Testis (tissue), 3 donors: Measurements from ENCODE around the gene ASCC1. TPM values are rescaled to one million over a fixed set of nuclear protein-coding genes. Genes with fewer than 3 reads are reported as not detected.
"Not testable (repeated sequence)": the region's sequence is repeated elsewhere in the genome, so short reads cannot be mapped to it uniquely, and the experiment has no call there.

Experiments
- DNase-seq: peaks from one replicate; pipeline ENCODE4 v3.0.0-alpha.2; 2019
- H3K27ac ChIP-seq, 2 donors: fragments of 200-600 bp; sonication (generic); one replicate each; pipeline ENCODE4 v1.5.1; 2019
- H3K27me3 ChIP-seq: fragments of 200-600 bp; sonication (generic); one replicate; pipeline ENCODE4 v1.5.1; 2019
- H3K36me3 ChIP-seq: fragments of 200-600 bp; sonication (generic); one replicate; pipeline ENCODE4 v1.5.1; 2017; ENCODE audit warnings: low read depth; ENCODE audit errors: missing control alignments
- H3K4me1 ChIP-seq: fragments of 200-600 bp; sonication (generic); one replicate; pipeline ENCODE4 v1.5.1; 2019
- H3K4me3 ChIP-seq, 2 donors: fragments of 200-600 bp; sonication (generic); one replicate each; pipeline ENCODE4 v1.5.1; 2017 to 2019
- H3K9me3 ChIP-seq: fragments of 200-600 bp; sonication (generic); one replicate; pipeline ENCODE4 v1.5.1; 2017
- CTCF ChIP-seq, 3 experiments: fragments of 450-650 bp in 2 of 3; fragments of 200-600 bp in 1 of 3; sonication (generic) in 1 of 3; IDR thresholded peaks; one replicate each; pipeline ENCODE4 v1.5.1; 2016 to 2019; ENCODE audit warnings: antibody characterized with exemption in 3 of 3, mild to moderate bottlenecking in 2 of 3, moderate library complexity in 1 of 3
- POLR2A ChIP-seq: fragments of 450-650 bp; IDR thresholded peaks from one replicate; pipeline ENCODE4 v1.6.1; 2017; ENCODE audit warnings: antibody characterized with exemption, mild to moderate bottlenecking, moderate library complexity
- WGBS, 2 donors: methylation state at CpG; one replicate each; pipeline ENCODE4 v1.1.5; 2018; 5-methylcytosine and 5-hydroxymethylcytosine counted together
- intact Hi-C: fragments of 100-400 bp; cut with DNase I; formaldehyde crosslinking; loops from one replicate; pipeline ENCODE4 v1.15.1; 2023; ENCODE audit warnings: low total_unique reads
- polyA plus RNA-seq: library from polyadenylated mRNA; stranded (reverse); fragments of 350-450 nt; fragmentation: Illumina TruSeq; extraction: RNeasy Lipid Tissue Mini Kit (QIAGEN cat#74804); gene quantifications from one replicate; pipeline ENCODE4 v1.2.3, GENCODE V29; 2014; ENCODE audit warnings: low read depth, low replicate concordance; ENCODE audit not compliant: insufficient read depth
- total RNA-seq, 2 donors: library from RNA; depleted of rRNA; stranded (reverse); fragments of >200 nt; gene quantifications; one replicate each; pipeline ENCODE4 v1.2.3, GENCODE V29; 2016

Gene ASCC1
- total and polyA plus RNA-seq, 3 donors from 2014 or later, result 47.4 to 58.3 (median 48.8) TPM

DNA sequence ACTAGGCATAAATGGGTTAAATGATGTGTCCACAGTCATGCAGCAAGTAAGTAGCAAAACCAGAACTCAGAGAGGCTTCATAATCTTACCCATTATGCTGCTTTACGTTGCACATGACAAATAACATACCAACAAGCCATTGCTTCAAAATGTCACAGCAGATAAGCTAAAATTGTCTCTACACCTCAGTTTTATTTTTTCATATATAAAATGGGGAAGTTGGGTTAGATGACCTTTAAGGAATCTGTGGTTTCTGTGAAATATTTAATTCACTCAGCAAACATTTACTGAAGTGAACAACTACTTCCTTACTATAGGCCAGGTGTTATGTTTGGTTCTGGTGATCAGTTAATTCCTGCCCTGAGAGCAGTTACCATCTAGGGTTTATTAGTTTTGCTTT, 2.2 kb upstream of the ASCC1 start:
- TF ChIP-seq CTCF (IDR thresholded peaks at IDR 0.05) (no peak), POLR2A (no peak)
- H3K27me3 ChIP-seq, result no peaks in the 10 kb centered on the region
- H3K9me3 ChIP-seq, result no peaks in the 10 kb centered on the region
- WGBS, 2 donors, result 13 to 46% methylated on average over 1 of the region's 1 CpG
- H3K4me1 ChIP-seq, result peaks cover 47% of the 10 kb centered on the region
- intact Hi-C loops, result loop anchor here (10.0 kb wide), 1 partner anchor 164 kb away; no protein-coding TSS in a partner anchor
- DNase-seq, result no peak
- H3K36me3 ChIP-seq, result no peaks in the 10 kb centered on the region
- H3K27ac ChIP-seq, result peak overlapping the region; percentile 22 to 80
- no peak overlapping the region for H3K4me3 ChIP-seq

DNA sequence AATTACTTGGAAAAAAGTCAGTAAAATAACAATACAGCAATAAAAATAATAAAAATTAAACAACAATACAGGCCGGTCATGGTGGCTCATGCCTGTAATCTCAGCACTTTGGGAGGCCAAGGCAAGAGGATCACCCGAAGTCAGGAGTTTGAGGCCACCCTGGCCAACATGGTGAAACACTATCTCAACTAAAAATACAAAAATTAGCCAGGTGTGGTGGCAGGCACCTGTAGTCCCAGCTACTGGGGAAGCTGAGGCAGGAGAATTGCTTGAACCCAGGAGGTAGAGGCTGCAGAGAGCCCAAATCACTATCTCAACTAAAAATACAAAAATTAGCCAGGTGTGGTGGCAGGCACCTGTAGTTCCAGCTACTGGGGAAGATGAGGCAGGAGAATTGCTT, 4.2 kb downstream of the ASCC1 start:
- 93 to 94% methylated on average over 2 of the region's 2 CpGs for WGBS, 2 donors
- H3K4me1 ChIP-seq, result peaks cover 14% of the 10 kb centered on the region
- H3K27ac ChIP-seq, H3K9me3 ChIP-seq, H3K36me3 ChIP-seq, DNase-seq, H3K4me3 ChIP-seq, H3K27me3 ChIP-seq: not testable (repeated sequence)
- intact Hi-C loops, result loop anchor here (10.0 kb wide), 1 partner anchor 157 kb away; no protein-coding TSS in a partner anchor

DNA sequence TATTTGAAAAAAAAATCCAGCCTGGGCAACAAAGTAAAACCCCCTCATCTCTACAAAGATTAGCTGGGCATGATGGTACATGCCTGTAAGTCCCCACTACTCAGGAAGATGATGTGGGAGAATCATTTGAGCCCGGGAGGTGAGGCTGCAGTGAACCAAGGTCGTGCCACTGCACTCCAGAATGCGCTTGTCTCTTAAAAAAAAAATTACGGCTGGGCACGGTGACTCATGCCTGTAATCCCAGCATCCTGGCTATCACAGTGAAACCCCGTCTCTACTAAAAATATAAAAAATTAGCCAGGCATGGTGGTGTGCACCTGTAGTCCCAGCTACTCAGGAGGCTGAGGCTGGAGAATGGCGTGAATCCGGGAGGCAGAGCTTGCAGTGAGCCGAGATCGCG, 4.7 kb downstream of the ASCC1 start:
- WGBS, 2 donors, result 80 to 85% methylated on average over 11 of the region's 11 CpGs
- H3K9me3 ChIP-seq, H3K36me3 ChIP-seq, H3K27ac ChIP-seq, DNase-seq, H3K27me3 ChIP-seq, H3K4me3 ChIP-seq: not testable (repeated sequence)
- H3K4me1 ChIP-seq, result peaks cover 14% of the 10 kb centered on the region
- intact Hi-C loops, result loop anchor here (10.0 kb wide), 1 partner anchor 157 kb away; no protein-coding TSS in a partner anchor

DNA sequence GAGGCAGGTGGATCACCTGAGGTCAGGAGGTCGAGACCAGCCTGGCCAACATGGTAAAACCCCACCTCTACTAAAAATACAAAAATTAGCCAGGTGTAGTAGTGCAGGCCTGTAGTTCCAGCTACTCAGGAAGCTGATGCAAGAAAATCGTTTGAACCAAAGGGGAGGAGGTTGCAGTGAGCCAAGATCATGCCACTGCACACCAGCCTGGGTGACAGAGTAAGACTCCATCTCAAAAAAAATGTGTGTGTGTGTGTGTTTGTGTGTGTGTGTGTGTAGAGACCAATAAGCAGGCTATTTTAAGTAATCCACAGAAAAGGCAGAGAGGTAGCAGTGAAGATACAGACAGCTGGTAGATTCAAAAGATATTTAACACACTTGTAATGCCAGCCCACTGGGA, 7.5 kb downstream of the ASCC1 start:
- H3K4me3 ChIP-seq, H3K27me3 ChIP-seq, H3K36me3 ChIP-seq, intact Hi-C loops, H3K27ac ChIP-seq, H3K9me3 ChIP-seq, DNase-seq: not testable (repeated sequence)
- peaks cover 11% of the 10 kb centered on the region for H3K4me1 ChIP-seq
- WGBS, 2 donors, result 71 to 83% methylated on average over 2 of the region's 2 CpGs

- intact Hi-C loops, result no loop called here
- Histone ChIP-seq H3K4me1 (peaks cover 9% of the 10 kb centered on the region), H3K9me3 (no peaks in the 10 kb centered on the region), H3K27me3 (no peaks in the 10 kb centered on the region), H3K27ac (no peak overlapping the region), H3K4me3 (no peak overlapping the region), H3K36me3 (no peaks in the 10 kb centered on the region)
- 79 to 85% methylated on average over 7 of the region's 7 CpGs for WGBS, 2 donors
- no peak for DNase-seq
- TF ChIP-seq POLR2A (no peak), CTCF (IDR thresholded peaks at IDR 0.05) (no peak)
Observed at GRCh38 chr10:72206511-72207229, 9.4 kb downstream of the ASCC1 start.

GRCh38 chr10:72204724-72205123, 11.4 kb downstream of the ASCC1 start:
- intact Hi-C loops, result no loop called here

More at GRCh38 chr10:72204724-72205123, 11.4 kb downstream of the ASCC1 start:
- WGBS, 2 donors, result 76 to 84% methylated on average over 1 of the region's 1 CpG
- no peak overlapping the region for H3K4me3 ChIP-seq
- peaks cover 9% of the 10 kb centered on the region for H3K4me1 ChIP-seq
- DNase-seq, result no peak
- H3K36me3 ChIP-seq, result no peaks in the 10 kb centered on the region
- H3K27me3 ChIP-seq, result no peaks in the 10 kb centered on the region
- no peaks in the 10 kb centered on the region for H3K9me3 ChIP-seq
- TF ChIP-seq POLR2A, result no peak
- TF ChIP-seq CTCF (IDR thresholded peaks at IDR 0.05), result no peak
- H3K27ac ChIP-seq, result peak overlapping the region; percentile 53 to 69
